HepG2 (cell line): ENCODE data around the gene DPH5. TPM values are rescaled to one million over a fixed set of nuclear protein-coding genes. Genes with fewer than 3 reads are reported as not detected.

ENCODE experiments used
- ATAC-seq: fragments of 200-7000 bp; cut with Tn5 transposase; 3 replicates; pipeline ENCODE4 v1.9.1; 2020; ENCODE audit warnings: mild to moderate bottlenecking, moderate library complexity
- BruUV-seq: library from RNA; stranded (reverse); fragments of 400-500 nt; replicated peaks from 2 replicates; lab custom pipeline; 2021; lab: Mats Ljungman, UMichigan
- CTCF ChIA-PET: fragments of 300-600 bp; formaldehyde crosslinking; extraction: SDS; loops from one replicate; lab custom pipeline; 2021; ENCODE audit warnings: low total read pairs, inconsistent platforms, low intra/inter-chr PET ratio; lab: Yijun Ruan, JAX
- POLR2A ChIA-PET: fragments of 350-600 bp; sonication (Branson Sonifier 250); formaldehyde crosslinking; loops from one replicate; lab custom pipeline; 2020; ENCODE audit warnings: antibody characterized with exemption, inconsistent platforms; lab: Yijun Ruan, JAX
- DNase-seq: peaks from one replicate; pipeline ENCODE4 v3.0.0-alpha.2; 2015; ENCODE audit warnings: low spot score
- FAIRE-seq: peaks from 3 replicates; lab custom pipeline; 2011; peaks lifted over from hg19 to GRCh38; lab: Jason Lieb, UNC
- H2AFZ ChIP-seq: one replicate; pipeline ENCODE4 v1.6.1; 2011; ENCODE audit warnings: low read length, inconsistent platforms
- H3K27ac ChIP-seq: fragments of 300-600 bp; 3 replicates; pipeline ENCODE4 v1.8.0; 2011; ENCODE audit warnings: mixed run types, mild to moderate bottlenecking, mixed read lengths, low read length, inconsistent platforms; ENCODE audit not compliant: insufficient read depth; ENCODE audit errors: extremely low read length
- H3K27me3 ChIP-seq, 2 experiments: fragments of 200-600 bp in 1 of 2; 2 replicates in 1 of 2; 3 replicates in 1 of 2; pipeline versions ENCODE4 v1.6.0 to v1.8.0; 2011; ENCODE audit warnings: low read length in 2 of 2, mild to moderate bottlenecking in 2 of 2, moderate library complexity in 2 of 2, inconsistent platforms in 1 of 2; ENCODE audit not compliant: insufficient read depth in 2 of 2, control insufficient read depth in 1 of 2
- H3K36me3 ChIP-seq, 2 experiments: fragments of 200-600 bp in 1 of 2; replicated peaks in 1 of 2; 2 replicates in 1 of 2; 3 replicates in 1 of 2; pipeline versions ENCODE4 v1.5.1 to v1.8.0; 2011; ENCODE audit warnings: low read length in 2 of 2, inconsistent platforms in 1 of 2; ENCODE audit not compliant: insufficient read depth in 2 of 2, control insufficient read depth in 1 of 2
- H3K4me1 ChIP-seq: 2 replicates; pipeline ENCODE4 v1.5.1; 2012; ENCODE audit warnings: low read length, inconsistent platforms; ENCODE audit not compliant: insufficient read depth
- H3K4me2 ChIP-seq: 2 replicates; pipeline ENCODE4 v1.6.0; 2011; ENCODE audit warnings: low read depth, low read length, inconsistent platforms
- H3K4me3 ChIP-seq, 3 experiments: fragments of 200-600 bp in 1 of 3; sonication (generic), shearing (Covaris generic) in 1 of 3; replicated peaks in 1 of 3; 2 replicates each; pipeline ENCODE4 v1.5.1; 2011 to 2016; ENCODE audit warnings: low read length in 3 of 3, inconsistent platforms in 2 of 3, low read depth in 2 of 3, mild to moderate bottlenecking in 2 of 3, control low read depth in 1 of 3, mixed read lengths in 1 of 3; ENCODE audit not compliant: insufficient read depth in 1 of 3
- H3K79me2 ChIP-seq: one replicate; pipeline ENCODE4 v1.6.1; 2011; ENCODE audit warnings: low read length, inconsistent platforms; ENCODE audit not compliant: insufficient read depth
- H3K9ac ChIP-seq: 2 replicates; pipeline ENCODE4 v1.6.0; 2011; ENCODE audit warnings: mild to moderate bottlenecking, low read depth, low read length, inconsistent platforms; ENCODE audit not compliant: insufficient read depth
- H3K9me3 ChIP-seq: 2 replicates; pipeline ENCODE4 v1.5.1; 2012; ENCODE audit warnings: mild to moderate bottlenecking, low read length
- H4K20me1 ChIP-seq: 2 replicates; pipeline ENCODE4 v1.6.0; 2011; ENCODE audit warnings: inconsistent platforms, mild to moderate bottlenecking, low read length, moderate library complexity; ENCODE audit not compliant: insufficient read depth
- CREBL2 ChIP-seq: sonication (generic); formaldehyde crosslinking; IDR thresholded peaks from 2 replicates; pipeline ENCODE4 v1.8.1; 2023; ENCODE audit warnings: missing genetic modification reagents, mild to moderate bottlenecking, borderline replicate concordance
- KMT2A ChIP-seq: sonication (generic); formaldehyde crosslinking; IDR thresholded peaks from 2 replicates; pipeline ENCODE4 v1.4.0; 2020; ENCODE audit warnings: missing genetic modification reagents
- MAFF ChIP-seq: IDR thresholded peaks from 2 replicates; pipeline ENCODE4 v1.6.1; 2011; ENCODE audit warnings: low read depth, low read length, improper control_type of control experiment
- MAFK ChIP-seq, 2 experiments: IDR thresholded peaks in 1 of 2; conservative IDR thresholded peaks in 1 of 2; 2 replicates each; pipeline ENCODE4 v1.6.1; 2011; ENCODE audit warnings: improper control_type of control experiment in 2 of 2, low read length in 2 of 2
- NR2F2 ChIP-seq: IDR thresholded peaks from 2 replicates; pipeline ENCODE4 v1.6.1; 2012; ENCODE audit warnings: low read depth, inconsistent platforms, borderline replicate concordance
- RBFOX2 ChIP-seq: fragments of 200-400 bp; formaldehyde crosslinking; IDR thresholded peaks from 2 replicates; pipeline ENCODE4 v1.6.1; 2017; ENCODE audit warnings: low read depth, mild to moderate bottlenecking, low read length
- RFX3 ChIP-seq: IDR thresholded peaks from 2 replicates; pipeline ENCODE4 v1.6.1; 2016; ENCODE audit warnings: missing biosample characterization, missing genetic modification reagents
- SMARCE1 ChIP-seq: fragments of 450-650 bp; IDR thresholded peaks from 2 replicates; pipeline ENCODE4 v1.6.1; 2017; ENCODE audit warnings: borderline replicate concordance
- SNAPC2 ChIP-seq: sonication (generic); formaldehyde crosslinking; IDR thresholded peaks from 2 replicates; pipeline ENCODE4 v1.8.1; 2022; ENCODE audit warnings: mild to moderate bottlenecking, missing genetic modification reagents
- TRIM22 ChIP-seq: fragments of 450-650 bp; IDR thresholded peaks from 2 replicates; pipeline ENCODE4 v1.6.1; 2017
- ZKSCAN8 ChIP-seq: IDR thresholded peaks from 2 replicates; pipeline ENCODE4 v1.6.1; 2016; ENCODE audit warnings: borderline replicate concordance, missing genetic modification reagents, missing compliant biosample characterization
- ZMYM3 ChIP-seq: sonication (generic); formaldehyde crosslinking; IDR thresholded peaks from 2 replicates; pipeline ENCODE4 v1.5.1; 2020; ENCODE audit warnings: mild to moderate bottlenecking, missing genetic modification reagents
- ZNF264 ChIP-seq: sonication (generic); formaldehyde crosslinking; IDR thresholded peaks from 2 replicates; pipeline ENCODE4 v1.4.0; 2020; ENCODE audit warnings: missing genetic modification reagents
- ZNF362 ChIP-seq: sonication (generic); formaldehyde crosslinking; IDR thresholded peaks from 2 replicates; pipeline ENCODE4 v1.4.0; 2020; ENCODE audit warnings: missing genetic modification reagents, mild to moderate bottlenecking, borderline replicate concordance
- ZNF547 ChIP-seq: sonication (generic); formaldehyde crosslinking; IDR thresholded peaks from 2 replicates; pipeline ENCODE4 v1.5.1; 2020; ENCODE audit warnings: mild to moderate bottlenecking, missing genetic modification reagents
- ZNF724P ChIP-seq: sonication (generic); formaldehyde crosslinking; IDR thresholded peaks from 2 replicates; pipeline ENCODE4 v1.8.0; 2022; ENCODE audit warnings: missing genetic modification reagents, borderline replicate concordance
- ZNF800 ChIP-seq: sonication (generic); formaldehyde crosslinking; IDR thresholded peaks from 2 replicates; pipeline ENCODE4 v1.4.0; 2020; ENCODE audit warnings: missing genetic modification reagents
- WGBS: methylation state at CpG from one replicate; pipeline ENCODE4 v1.1.6; 2017; ENCODE audit warnings: low lambda C conversion rate; 5-methylcytosine and 5-hydroxymethylcytosine counted together
- in situ Hi-C: cut with HindIII; loops from 2 replicates; pipeline ENCODE4 v1.10.0; 2017; ENCODE audit warnings: low pct_unique_long_range_greater_than_20kb; ENCODE audit not compliant: extremely low pct_ligation_motif_present
- intact Hi-C: fragments of 100-400 bp; cut with micrococcal nuclease; formaldehyde crosslinking; loops from one replicate; pipeline ENCODE4 v1.10.0; 2022; ENCODE audit not compliant: unreplicated experiment
- polyA plus RNA-seq, 8 experiments: library from polyadenylated mRNA; depleted of rRNA in 3 of 8; stranded (reverse) in 7 of 8; unstranded in 1 of 8; fragments of >200 nt; fragmentation: Illumina TruSeq in 4 of 8; extraction: Trizol in 4 of 8; gene quantifications; 2 replicates each; pipeline versions ENCODE4 v1.2.1 to v1.2.3, GENCODE V29; 2011 to 2016; ENCODE audit warnings: low read depth in 4 of 8, missing spikeins in 1 of 8, mixed read lengths in 1 of 8; ENCODE audit not compliant: insufficient read depth in 1 of 8
- total RNA-seq, 5 experiments: library from RNA; depleted of rRNA; stranded (reverse); fragments of >200 nt; fragmentation: Illumina TruSeq; extraction: Trizol; gene quantifications; 2 replicates each; pipeline ENCODE4 v1.2.3, GENCODE V29; 2016; ENCODE audit warnings: low read depth in 1 of 5

The DPH5 gene
- total and polyA plus RNA-seq, 2 of the 13 experiments (the other 11 are each of a cell fraction or from before 2014, with no cell fraction given) = 53.2 to 79.6 TPM

- Histone ChIP-seq H3K27ac (no peak overlapping the region), H3K9ac (no peak overlapping the region), H3K36me3 (no peaks in the 10 kb centered on the region)
- intact Hi-C loops = no loop called here
- no peak for FAIRE-seq
- POLR2A ChIA-PET = no interaction called here
- TF ChIP-seq SMARCE1 (no peak), KMT2A (CRISPR knock-in tag) (no peak), ZMYM3 (CRISPR knock-in tag) (no peak), ZNF724P (no peak), NR2F2 (no peak), ZKSCAN8 (CRISPR knock-in tag) (no peak), ZNF264 (CRISPR knock-in tag) (no peak), ZNF800 (CRISPR knock-in tag) (no peak)
- TF ChIP-seq, all 625 proteins: peak for 0
- Histone ChIP-seq H3K9me3 (no peaks in the 10 kb centered on the region), H3K27me3 (no peaks in the 10 kb centered on the region; a peak in 1 of 5 replicates), H3K4me1 (peaks cover 34% of the 10 kb centered on the region), H2AFZ (no peak overlapping the region), H3K4me2 (no peak overlapping the region), H4K20me1 (no peaks in the 10 kb centered on the region), H3K4me3 (no peak overlapping the region), H3K79me2 (peaks cover 14% of the 10 kb centered on the region)
- DNase-seq = no peak
- WGBS = 93% methylated on average over 4 of the region's 4 CpGs
- no TSS peak for BruUV-seq
- in situ Hi-C loops = no loop called here
- no peak for ATAC-seq
- CTCF ChIA-PET = no interaction called here
Observed at GRCh38 chr1:101030881-101031280, 5.3 kb upstream of the DPH5 start.

GRCh38 chr1:101029184-101029583, 3.6 kb upstream of the DPH5 start:
- 71% methylated on average over 1 of the region's 1 CpG for WGBS
- DNase-seq (no peak), ATAC-seq (no peak), FAIRE-seq (no peak)
- ChIA-PET POLR2A (no interaction called here), CTCF (no interaction called here)
- intact Hi-C loops = loop anchor here (5.0 kb wide), 1 partner anchor 258 kb away; no protein-coding TSS in a partner anchor
- H3K4me2 ChIP-seq = no peak overlapping the region
- H3K27ac ChIP-seq = no peak overlapping the region
- H3K9me3 ChIP-seq = no peaks in the 10 kb centered on the region
- peaks cover 42% of the 10 kb centered on the region for H3K4me1 ChIP-seq
- peaks cover 28% of the 10 kb centered on the region for H3K79me2 ChIP-seq
- BruUV-seq = no TSS peak
- H2AFZ ChIP-seq = no peak overlapping the region
- H4K20me1 ChIP-seq = no peaks in the 10 kb centered on the region
- H3K27me3 ChIP-seq = peaks cover 0 to 5% of the 10 kb centered on the region in 2 experiments; a peak in 1 of 5 replicates
- H3K36me3 ChIP-seq = no peaks in the 10 kb centered on the region
- in situ Hi-C loops = no loop called here
- no peak overlapping the region for H3K9ac ChIP-seq
- no peak overlapping the region for H3K4me3 ChIP-seq
- TF ChIP-seq ZNF362 (CRISPR knock-in tag) (no peak), RBFOX2 (no peak), SNAPC2 (CRISPR knock-in tag) (no peak), ZNF547 (CRISPR knock-in tag) (no peak), CREBL2 (no peak), TRIM22 (no peak), RFX3 (CRISPR knock-in tag) (no peak), MAFK (conservative IDR thresholded peaks at IDR 0.05 in 1 of 2, IDR thresholded peaks at IDR 0.05 in 1 of 2; ENCODE audit: low read length in 2 of 2) (peak; percentile 56 to 78; a peak in 3 of 4 replicates), MAFF (peak; percentile 66; the same call in 1 of the 2 replicates)
